OCI-LY7 (cell line): Measurements from ENCODE around the gene SETBP1. TPM values are rescaled to one million over a fixed set of nuclear protein-coding genes. Genes with fewer than 3 reads are reported as not detected.

Source experiments
- BruUV-seq: library from RNA; stranded (reverse); fragments of 400-500 nt; replicated peaks from 2 replicates; lab custom pipeline; 2021; lab: Mats Ljungman, UMichigan
- CTCF ChIA-PET: fragments of 300-600 bp; sonication (Branson Sonifier 250); formaldehyde crosslinking; loops from one replicate; lab custom pipeline; 2022; ENCODE audit warnings: antibody characterized with exemption; ENCODE audit not compliant: unreplicated experiment; lab: Charles Lee
- POLR2A ChIA-PET: fragments of 300-600 bp; sonication (Branson Sonifier 250); formaldehyde crosslinking; loops from one replicate; lab custom pipeline; 2022; ENCODE audit warnings: antibody characterized with exemption; lab: Charles Lee
- DNase-seq: peaks from one replicate; pipeline ENCODE4 v3.0.0-alpha.2; 2015; ENCODE audit warnings: low spot score
- H2AFZ ChIP-seq: fragments of 200-600 bp; sonication (generic), shearing (Covaris generic); 2 replicates; pipeline ENCODE4 v1.6.1; 2014; ENCODE audit warnings: mild to moderate bottlenecking, antibody characterized with exemption, low read length, moderate library complexity
- H3K27ac ChIP-seq: fragments of 200-600 bp; sonication (generic); 2 replicates; pipeline ENCODE4 v1.5.1; 2014; ENCODE audit warnings: mixed run types, low read depth, mild to moderate bottlenecking, moderate library complexity, low read length, inconsistent platforms; ENCODE audit not compliant: poor library complexity, severe bottlenecking
- H3K36me3 ChIP-seq: fragments of 200-600 bp; sonication (generic); 2 replicates; pipeline ENCODE4 v1.6.1; 2014; ENCODE audit warnings: mild to moderate bottlenecking, antibody characterized with exemption, low read length, moderate library complexity, mixed read lengths; ENCODE audit not compliant: insufficient read depth
- H3K4me1 ChIP-seq: fragments of 200-600 bp; sonication (generic); 2 replicates; pipeline ENCODE4 v1.5.1; 2014; ENCODE audit warnings: mild to moderate bottlenecking, low read length; ENCODE audit not compliant: insufficient read depth, poor library complexity, severe bottlenecking
- H3K4me2 ChIP-seq: fragments of 200-600 bp; sonication (generic); 2 replicates; pipeline ENCODE4 v1.6.1; 2014; ENCODE audit warnings: mild to moderate bottlenecking, low read length
- H3K4me3 ChIP-seq: fragments of 200-600 bp; sonication (generic); 2 replicates; pipeline ENCODE4 v1.5.1; 2014; ENCODE audit warnings: mild to moderate bottlenecking, low read depth, low read length; ENCODE audit not compliant: poor library complexity, severe bottlenecking
- H3K79me2 ChIP-seq: fragments of 200-600 bp; sonication (generic); 2 replicates; pipeline ENCODE4 v1.6.1; 2016; ENCODE audit warnings: low read depth, mild to moderate bottlenecking, low read length, moderate library complexity, mixed read lengths; ENCODE audit not compliant: insufficient read depth
- H3K9me2 ChIP-seq: fragments of 200-600 bp; sonication (generic); 2 replicates; pipeline ENCODE4 v1.6.1; 2016; ENCODE audit warnings: mild to moderate bottlenecking, low read length, mixed read lengths; ENCODE audit not compliant: insufficient read depth
- H3K9me3 ChIP-seq: fragments of 200-600 bp; sonication (generic); 2 replicates; pipeline ENCODE4 v1.6.1; 2014; ENCODE audit warnings: mild to moderate bottlenecking, mixed run types, low read length, mixed read lengths
- H4K20me1 ChIP-seq: fragments of 200-600 bp; sonication (generic); 2 replicates; pipeline ENCODE4 v1.6.1; 2014; ENCODE audit warnings: mild to moderate bottlenecking, antibody characterized with exemption, low read length, moderate library complexity, mixed read lengths; ENCODE audit not compliant: insufficient read depth
- EZH2phosphoT487 ChIP-seq: fragments of 200-600 bp; sonication (generic); IDR thresholded peaks from 2 replicates; pipeline ENCODE4 v1.6.1; 2018; ENCODE audit warnings: low read depth, borderline replicate concordance, mild to moderate bottlenecking, mixed run types, antibody characterized with exemption, low read length, moderate library complexity, mixed read lengths
- intact Hi-C: fragments of 100-400 bp; cut with micrococcal nuclease; formaldehyde crosslinking; loops from one replicate; pipeline ENCODE4 v1.10.0; 2022; ENCODE audit not compliant: unreplicated experiment
- total RNA-seq, 2 experiments: library from RNA; depleted of rRNA in 1 of 2; stranded (reverse); fragments of >200 nt in 1 of 2; shearing (Covaris generic) in 1 of 2; gene quantifications; 2 replicates each; pipeline ENCODE4 v1.2.3, GENCODE V29; 2014 to 2022
- TF ChIP-seq, protein P1 (sequence below): fragments of 200-600 bp; sonication (generic); conservative IDR thresholded peaks from 2 replicates; pipeline ENCODE4 v1.5.1; 2014; ENCODE audit warnings: mild to moderate bottlenecking, antibody characterized with exemption, low read length, moderate library complexity, mixed read lengths

The SETBP1 gene
- total RNA-seq, 2 experiments from 2014 or later = 2.6 to 9.1 TPM

DNA sequence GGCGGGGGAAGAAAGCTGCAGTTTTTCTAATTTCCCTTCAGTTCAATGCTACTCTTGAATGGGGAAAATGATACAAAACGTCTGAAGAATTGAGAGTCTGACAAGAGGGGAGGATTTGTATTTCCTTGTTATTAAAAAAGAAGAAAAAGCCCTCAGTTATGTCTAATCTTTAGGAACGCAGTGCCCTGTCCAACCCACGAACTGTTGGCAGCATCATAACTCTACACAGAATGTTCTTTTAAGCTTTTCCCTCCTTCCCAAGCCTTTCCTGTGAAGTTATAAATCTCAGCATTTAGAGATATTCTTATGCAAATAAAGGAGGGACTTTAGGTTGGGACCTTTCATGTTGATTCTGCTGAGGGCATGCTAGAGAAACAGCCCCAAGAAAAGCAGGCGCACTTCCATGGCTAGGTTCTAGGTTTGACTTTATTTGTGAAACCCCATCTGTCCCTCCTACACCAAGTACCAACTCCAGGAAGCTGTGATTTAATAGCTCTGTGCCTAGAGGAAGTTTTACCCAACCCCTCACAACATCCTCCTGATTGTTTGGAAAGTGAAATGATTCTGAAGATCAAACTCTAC, 288.6 kb downstream of the SETBP1 start:
- Histone ChIP-seq H4K20me1 (no peaks in the 10 kb centered on the region), H3K9me3 (no peaks in the 10 kb centered on the region), H3K9me2 (no peaks in the 10 kb centered on the region), H3K4me1 (no peaks in the 10 kb centered on the region), H3K79me2 (no peaks in the 10 kb centered on the region), H3K36me3 (no peaks in the 10 kb centered on the region), H2AFZ (no peak overlapping the region), H3K27ac (no peak overlapping the region), H3K4me3 (no peak overlapping the region), H3K4me2 (no peak overlapping the region)
- CTCF ChIA-PET = no interaction called here
- no peak for DNase-seq
- TF ChIP-seq EZH2phosphoT487 = no peak
- TF ChIP-seq, protein P1, sequence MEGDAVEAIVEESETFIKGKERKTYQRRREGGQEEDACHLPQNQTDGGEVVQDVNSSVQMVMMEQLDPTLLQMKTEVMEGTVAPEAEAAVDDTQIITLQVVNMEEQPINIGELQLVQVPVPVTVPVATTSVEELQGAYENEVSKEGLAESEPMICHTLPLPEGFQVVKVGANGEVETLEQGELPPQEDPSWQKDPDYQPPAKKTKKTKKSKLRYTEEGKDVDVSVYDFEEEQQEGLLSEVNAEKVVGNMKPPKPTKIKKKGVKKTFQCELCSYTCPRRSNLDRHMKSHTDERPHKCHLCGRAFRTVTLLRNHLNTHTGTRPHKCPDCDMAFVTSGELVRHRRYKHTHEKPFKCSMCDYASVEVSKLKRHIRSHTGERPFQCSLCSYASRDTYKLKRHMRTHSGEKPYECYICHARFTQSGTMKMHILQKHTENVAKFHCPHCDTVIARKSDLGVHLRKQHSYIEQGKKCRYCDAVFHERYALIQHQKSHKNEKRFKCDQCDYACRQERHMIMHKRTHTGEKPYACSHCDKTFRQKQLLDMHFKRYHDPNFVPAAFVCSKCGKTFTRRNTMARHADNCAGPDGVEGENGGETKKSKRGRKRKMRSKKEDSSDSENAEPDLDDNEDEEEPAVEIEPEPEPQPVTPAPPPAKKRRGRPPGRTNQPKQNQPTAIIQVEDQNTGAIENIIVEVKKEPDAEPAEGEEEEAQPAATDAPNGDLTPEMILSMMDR = no peak
- intact Hi-C loops = no loop called here
- POLR2A ChIA-PET = no interaction called here
- no TSS peak for BruUV-seq

DNA sequence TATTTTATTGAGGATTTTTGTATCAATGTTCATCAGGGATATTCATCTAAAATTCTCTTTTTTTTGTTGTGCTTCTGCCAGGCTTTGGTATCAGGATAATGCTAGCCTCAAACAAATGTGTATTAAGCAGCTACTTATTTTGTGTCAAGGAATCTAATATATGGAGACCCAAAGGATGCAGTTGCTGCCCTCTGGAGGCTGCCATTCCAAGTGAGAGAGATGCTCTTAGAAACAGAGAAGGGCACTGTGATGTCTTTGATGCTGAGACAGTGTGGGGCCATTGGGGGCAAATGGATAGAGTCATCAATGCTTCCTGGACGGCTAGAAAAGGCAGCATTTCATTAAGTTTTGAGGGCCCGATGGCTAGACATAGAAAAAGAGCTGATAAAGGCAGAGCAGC, 292.6 kb downstream of the SETBP1 start:
- DNase-seq = peak; percentile 3
- intact Hi-C loops = no loop called here
- BruUV-seq = no TSS peak

DNA sequence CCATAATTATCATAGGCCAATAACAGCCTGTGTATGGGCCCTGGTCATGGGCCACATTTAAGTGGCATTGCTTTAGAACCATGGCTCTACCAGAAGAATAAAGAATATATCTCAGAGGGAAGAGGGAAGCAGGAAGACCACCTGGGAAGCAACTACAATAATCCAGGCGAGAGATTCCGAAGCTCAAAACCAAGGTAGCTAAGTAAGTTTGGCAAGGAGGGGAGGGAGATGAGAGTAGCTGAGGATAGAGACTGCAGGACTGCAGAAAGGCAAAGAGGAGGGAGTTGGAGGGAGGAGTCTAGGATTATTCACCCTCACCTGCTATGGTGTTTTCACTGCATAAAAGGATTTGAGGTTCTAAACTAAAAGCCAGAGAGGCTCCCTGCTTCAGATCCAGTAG, 293.5 kb downstream of the SETBP1 start:
- DNase-seq = no peak
- ChIA-PET CTCF (no interaction called here), POLR2A (no interaction called here)
- Histone ChIP-seq H3K9me2 (no peaks in the 10 kb centered on the region), H4K20me1 (no peaks in the 10 kb centered on the region), H3K9me3 (no peaks in the 10 kb centered on the region), H3K36me3 (no peaks in the 10 kb centered on the region), H3K79me2 (no peaks in the 10 kb centered on the region), H2AFZ (no peak overlapping the region), H3K4me2 (no peak overlapping the region), H3K4me3 (no peak overlapping the region), H3K4me1 (no peaks in the 10 kb centered on the region), H3K27ac (no peak overlapping the region)
- intact Hi-C loops = no loop called here
- TF ChIP-seq, protein P1 = no peak
- no peak for TF ChIP-seq EZH2phosphoT487
- no TSS peak for BruUV-seq

More for the DNA sequence above, 292.6 kb downstream of the SETBP1 start:
- H2AFZ ChIP-seq = no peak overlapping the region
- no peak overlapping the region for H3K27ac ChIP-seq
- H3K4me2 ChIP-seq = no peak overlapping the region
- no peak overlapping the region for H3K4me3 ChIP-seq
- H3K36me3 ChIP-seq = no peaks in the 10 kb centered on the region
- H3K9me2 ChIP-seq = no peaks in the 10 kb centered on the region
- H3K79me2 ChIP-seq = no peaks in the 10 kb centered on the region
- H4K20me1 ChIP-seq = no peaks in the 10 kb centered on the region
- H3K4me1 ChIP-seq = no peaks in the 10 kb centered on the region
- H3K9me3 ChIP-seq = no peaks in the 10 kb centered on the region
- ChIA-PET POLR2A (no interaction called here), CTCF (no interaction called here)
- no peak for TF ChIP-seq EZH2phosphoT487
- TF ChIP-seq, protein P1 = no peak; the same call in 1 of the 2 replicates
